Peyer's patch (tissue), 4 donors: Measurements from ENCODE around the gene ETV4.

Experiments used
- POLR2A ChIP-seq, 2 donors: fragments of 450-650 bp; IDR thresholded peaks; one replicate each; pipeline ENCODE4 v1.5.1; 2017; ENCODE audit warnings: antibody characterized with exemption in 2 of 2, mild to moderate bottlenecking in 2 of 2, moderate library complexity in 2 of 2
- TF ChIP-seq, protein P1 (sequence below), 6 experiments: fragments of 450-650 bp in 4 of 6; fragments of 200-600 bp in 2 of 6; sonication (generic) in 1 of 6; IDR thresholded peaks; one replicate each; pipeline ENCODE4 v1.5.1; 2017 to 2019; ENCODE audit warnings: antibody characterized with exemption in 6 of 6, mild to moderate bottlenecking in 3 of 6, moderate library complexity in 1 of 6

- TF ChIP-seq, protein P1, sequence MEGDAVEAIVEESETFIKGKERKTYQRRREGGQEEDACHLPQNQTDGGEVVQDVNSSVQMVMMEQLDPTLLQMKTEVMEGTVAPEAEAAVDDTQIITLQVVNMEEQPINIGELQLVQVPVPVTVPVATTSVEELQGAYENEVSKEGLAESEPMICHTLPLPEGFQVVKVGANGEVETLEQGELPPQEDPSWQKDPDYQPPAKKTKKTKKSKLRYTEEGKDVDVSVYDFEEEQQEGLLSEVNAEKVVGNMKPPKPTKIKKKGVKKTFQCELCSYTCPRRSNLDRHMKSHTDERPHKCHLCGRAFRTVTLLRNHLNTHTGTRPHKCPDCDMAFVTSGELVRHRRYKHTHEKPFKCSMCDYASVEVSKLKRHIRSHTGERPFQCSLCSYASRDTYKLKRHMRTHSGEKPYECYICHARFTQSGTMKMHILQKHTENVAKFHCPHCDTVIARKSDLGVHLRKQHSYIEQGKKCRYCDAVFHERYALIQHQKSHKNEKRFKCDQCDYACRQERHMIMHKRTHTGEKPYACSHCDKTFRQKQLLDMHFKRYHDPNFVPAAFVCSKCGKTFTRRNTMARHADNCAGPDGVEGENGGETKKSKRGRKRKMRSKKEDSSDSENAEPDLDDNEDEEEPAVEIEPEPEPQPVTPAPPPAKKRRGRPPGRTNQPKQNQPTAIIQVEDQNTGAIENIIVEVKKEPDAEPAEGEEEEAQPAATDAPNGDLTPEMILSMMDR (IDR thresholded peaks at IDR 0.05) = no peak
- TF ChIP-seq POLR2A (IDR thresholded peaks at IDR 0.05) = no peak
Observed at GRCh38 chr17:43490621-43491020, 55.5 kb downstream of the ETV4 start.
